ENCODE data around the gene KCNAB2. TPM values are rescaled to one million over a fixed set of nuclear protein-coding genes. Genes with fewer than 3 reads are reported as not detected.

KCNAB2 gene
- total RNA-seq, 2 donors from 2014 or later = 14.0 to 36.1 TPM

- ATAC-seq (ENCODE audit: insufficient number of reproducible peaks, low FRiP score, low read depth) = no peak
- no peak for TF ChIP-seq CTCF (IDR thresholded peaks at IDR 0.05)
Measured at GRCh38 chr1:6113745-6114144, 68.1 kb downstream of the KCNAB2 start.

DNA sequence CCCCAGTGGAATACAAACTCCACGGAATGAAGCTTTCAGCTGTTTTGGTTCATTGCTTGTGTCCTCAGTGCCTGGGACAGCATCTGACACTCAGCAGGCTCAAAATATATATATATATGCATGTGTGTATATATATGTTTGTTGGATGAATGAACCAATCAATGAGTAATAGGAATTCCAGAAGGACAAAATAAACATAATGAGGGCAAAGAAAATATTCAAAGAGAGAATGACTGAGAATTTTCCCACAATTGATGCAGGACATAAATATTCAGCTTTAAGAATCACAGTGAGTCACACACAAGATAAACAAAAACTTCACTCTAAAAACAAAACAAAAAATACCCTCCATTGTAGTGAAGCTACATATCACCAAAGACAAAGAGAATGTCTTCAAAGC is 70.4 kb downstream of the KCNAB2 start:
- no peak overlapping the region for H3K4me3 ChIP-seq
- peaks cover 3% of the 10 kb centered on the region for H3K9me3 ChIP-seq
- no peak for TF ChIP-seq CTCF (IDR thresholded peaks at IDR 0.05)
- H3K36me3 ChIP-seq = no peaks in the 10 kb centered on the region
- DNase-seq (ENCODE audit: low spot score) (no peak), ATAC-seq (ENCODE audit: insufficient number of reproducible peaks, low FRiP score, low read depth) (no peak)
- no peaks in the 10 kb centered on the region for H3K4me1 ChIP-seq (ENCODE audit: control insufficient read depth in 1 of 2, low read depth in 2 of 2)
- no peaks in the 10 kb centered on the region for H3K27me3 ChIP-seq (replicated peaks; ENCODE audit: insufficient read depth)
- H3K27ac ChIP-seq = no peak overlapping the region

More at GRCh38 chr1:6113745-6114144, 68.1 kb downstream of the KCNAB2 start:
- H3K36me3 ChIP-seq = no peaks in the 10 kb centered on the region
- H3K4me3 ChIP-seq = no peak overlapping the region
- H3K27me3 ChIP-seq (replicated peaks; ENCODE audit: insufficient read depth) = no peaks in the 10 kb centered on the region
- peaks cover 3% of the 10 kb centered on the region for H3K9me3 ChIP-seq
- no peak for DNase-seq (ENCODE audit: low spot score)
- H3K4me1 ChIP-seq (ENCODE audit: control insufficient read depth in 1 of 2, low read depth in 2 of 2) = no peaks in the 10 kb centered on the region
- no peak overlapping the region for H3K27ac ChIP-seq

- ATAC-seq (ENCODE audit: insufficient number of reproducible peaks, low FRiP score, low read depth) (no peak), DNase-seq (ENCODE audit: low spot score) (no peak)
- no peaks in the 10 kb centered on the region for H3K36me3 ChIP-seq
- TF ChIP-seq CTCF (IDR thresholded peaks at IDR 0.05) = no peak
- H3K27ac ChIP-seq = no peak overlapping the region
- peaks cover 3% of the 10 kb centered on the region for H3K9me3 ChIP-seq
- H3K4me1 ChIP-seq (ENCODE audit: control insufficient read depth in 1 of 2, low read depth in 2 of 2) = no peaks in the 10 kb centered on the region
- no peaks in the 10 kb centered on the region for H3K27me3 ChIP-seq (replicated peaks; ENCODE audit: insufficient read depth)
- H3K4me3 ChIP-seq = no peak overlapping the region
Measured at GRCh38 chr1:6117064-6117463, 71.4 kb downstream of the KCNAB2 start.

- Histone ChIP-seq H3K4me1 (ENCODE audit: control insufficient read depth in 1 of 2, low read depth in 2 of 2) (no peaks in the 10 kb centered on the region), H3K27me3 (replicated peaks; ENCODE audit: insufficient read depth) (no peaks in the 10 kb centered on the region), H3K4me3 (no peak overlapping the region), H3K36me3 (no peaks in the 10 kb centered on the region), H3K9me3 (peaks cover 3% of the 10 kb centered on the region), H3K27ac (no peak overlapping the region)
- DNase-seq (ENCODE audit: low spot score) = no peak
- ATAC-seq (ENCODE audit: insufficient number of reproducible peaks, low FRiP score, low read depth) = no peak
- TF ChIP-seq CTCF (IDR thresholded peaks at IDR 0.05) = no peak
Measured at GRCh38 chr1:6117624-6118023, 71.9 kb downstream of the KCNAB2 start.

GRCh38 chr1:6118415-6118814 is 72.7 kb downstream of the KCNAB2 start:
- no peak for DNase-seq (ENCODE audit: low spot score)
- Histone ChIP-seq H3K36me3 (no peaks in the 10 kb centered on the region), H3K4me3 (no peak overlapping the region), H3K27ac (no peak overlapping the region), H3K4me1 (ENCODE audit: control insufficient read depth in 1 of 2, low read depth in 2 of 2) (no peaks in the 10 kb centered on the region), H3K9me3 (peaks cover 3% of the 10 kb centered on the region), H3K27me3 (replicated peaks; ENCODE audit: insufficient read depth) (no peaks in the 10 kb centered on the region)
- ATAC-seq (ENCODE audit: insufficient number of reproducible peaks, low FRiP score, low read depth) = no peak
- no peak for TF ChIP-seq CTCF (IDR thresholded peaks at IDR 0.05)

Data from thoracic aorta (tissue), 2 donors.